ENCODE results near the gene ACBD4. TPM values are rescaled to one million over a fixed set of nuclear protein-coding genes. Genes with fewer than 3 reads are reported as not detected.

The ACBD4 gene
- total RNA-seq, 2 experiments from 2014 or later: 12.7 to 13.4 TPM

DNA sequence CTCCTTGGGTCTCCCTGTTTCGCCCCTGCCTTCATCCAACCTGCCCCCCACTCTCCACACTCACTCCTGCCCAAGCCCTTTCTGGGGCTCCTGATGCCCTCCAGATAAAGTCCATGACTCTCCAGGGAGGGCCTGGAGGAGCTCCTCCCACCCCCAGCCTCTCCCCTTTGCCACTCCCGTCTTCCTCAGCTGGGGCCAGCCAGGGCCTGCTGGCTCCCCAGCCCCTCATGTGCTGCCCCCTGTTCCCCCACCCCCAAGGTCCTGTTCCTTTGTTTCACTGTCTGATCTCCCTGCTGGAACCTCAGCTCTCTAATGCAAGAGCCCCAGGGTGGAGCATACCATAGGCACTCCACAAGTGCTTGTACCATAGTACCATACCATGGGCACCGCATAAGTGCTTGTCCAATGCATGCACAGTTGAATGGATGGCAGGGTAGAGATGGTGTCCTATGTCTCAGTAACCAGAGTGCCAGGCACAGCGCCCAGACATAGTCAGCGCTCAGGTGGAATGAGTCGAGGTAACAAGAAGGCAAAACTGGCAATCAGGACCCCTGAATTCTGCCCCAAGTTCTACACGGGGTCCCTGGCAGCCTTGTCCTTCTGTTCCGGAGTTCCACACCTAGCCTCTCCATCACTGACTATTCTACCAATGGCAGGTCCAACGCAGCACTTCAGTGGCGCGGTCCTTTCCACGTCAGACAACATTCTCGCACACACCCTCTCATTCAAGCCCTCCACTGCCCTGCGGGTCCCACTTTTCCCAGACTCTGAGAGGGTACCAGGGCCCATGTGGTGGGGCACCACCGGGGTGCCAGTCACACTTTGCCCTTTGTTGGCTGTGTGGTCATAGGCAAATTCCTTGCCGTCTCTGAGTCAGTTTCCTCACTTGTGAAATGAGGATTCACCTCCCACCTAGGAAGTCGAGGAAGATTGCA lies 4.5 kb upstream of the ACBD4 start:
- H3K27ac Mint-ChIP-seq: no peak overlapping the region
- intact Hi-C loops (cut with DNase I, micrococcal nuclease): loop anchor here in 1 of 2 experiments (5.0 to 10.0 kb wide), 2 partner anchors 209 to 356 kb away; no protein-coding TSS in a partner anchor
- H3K27me3 Mint-ChIP-seq: peaks cover 3% of the 10 kb centered on the region
- no peak for DNase-seq
- peak overlapping the region; percentile 44 for H3K4me3 Mint-ChIP-seq
- no peaks in the 10 kb centered on the region for H3K36me3 Mint-ChIP-seq (ENCODE audit: low read depth)
- ChIA-PET CTCF (interaction anchor here (0.5 to 7.0 kb wide), 7 partner anchors 12 to 289 kb away, joined by 3 to 222 read pairs (median 3); partner anchors contain the start of gene HEXIM1), POLR2A (no interaction called here)
- no peaks in the 10 kb centered on the region for H3K9me3 Mint-ChIP-seq (ENCODE audit: low read depth)
- H3K4me1 Mint-ChIP-seq: peaks cover 5% of the 10 kb centered on the region
- no peak for ATAC-seq

DNA sequence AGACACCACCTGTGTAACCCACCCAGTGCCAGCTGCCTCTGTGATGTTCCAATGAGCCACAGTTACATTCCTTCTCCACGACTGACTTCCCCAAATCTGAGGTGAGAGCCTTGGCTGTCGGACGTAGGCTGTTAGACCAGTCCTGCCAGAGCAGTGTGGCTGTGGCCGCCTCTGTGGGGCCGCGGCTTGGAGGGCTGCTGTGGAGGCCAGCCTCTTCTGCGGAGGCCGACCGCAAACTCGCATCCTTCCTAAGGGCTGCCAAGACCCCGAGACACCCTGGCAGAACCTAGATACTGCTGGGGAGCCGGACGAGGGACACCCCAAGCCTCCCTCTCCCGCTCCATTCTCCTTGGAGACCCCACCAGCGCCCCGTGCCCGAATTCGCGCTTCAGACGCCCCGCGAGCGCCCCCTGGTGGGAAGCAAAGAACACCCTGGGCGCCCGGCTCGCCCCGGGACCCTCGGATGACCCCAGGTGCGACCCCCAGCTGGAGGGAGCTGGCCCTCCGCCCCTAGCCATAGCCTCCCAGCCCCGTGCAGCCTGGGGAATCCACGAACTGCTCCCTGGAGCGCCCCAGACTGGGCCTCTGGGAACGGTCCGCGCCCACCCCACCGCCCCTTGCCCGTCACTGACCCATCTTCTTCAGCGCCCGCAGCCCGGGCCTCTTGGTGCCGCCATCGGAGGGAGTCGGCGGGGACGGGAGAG lies 3.7 kb upstream of the ACBD4 start:
- Mint-ChIP-seq H3K27ac (no peak overlapping the region), H3K4me1 (peaks cover 9% of the 10 kb centered on the region), H3K4me3 (peak overlapping the region; percentile 44), H3K36me3 (ENCODE audit: low read depth) (no peaks in the 10 kb centered on the region), H3K27me3 (peaks cover 3% of the 10 kb centered on the region), H3K9me3 (ENCODE audit: low read depth) (no peaks in the 10 kb centered on the region)
- DNase-seq (peak; percentile 74), ATAC-seq (peak; percentile 0)
- POLR2A ChIA-PET: no interaction called here
- CTCF ChIA-PET: interaction anchor here (0.6 to 7.0 kb wide), 4 partner anchors 17 to 288 kb away, joined by 3 to 222 read pairs (median 102); partner anchors contain the start of gene HEXIM1
- intact Hi-C loops (cut with DNase I, micrococcal nuclease): loop anchor here (1.0 to 10.0 kb wide), 10 partner anchors 35 to 629 kb away; partner anchors contain the start of genes C1QL1 (in 1 of the 2), DCAKD (in 1 of the 2) and GPATCH8 (in 1 of the 2)

DNA sequence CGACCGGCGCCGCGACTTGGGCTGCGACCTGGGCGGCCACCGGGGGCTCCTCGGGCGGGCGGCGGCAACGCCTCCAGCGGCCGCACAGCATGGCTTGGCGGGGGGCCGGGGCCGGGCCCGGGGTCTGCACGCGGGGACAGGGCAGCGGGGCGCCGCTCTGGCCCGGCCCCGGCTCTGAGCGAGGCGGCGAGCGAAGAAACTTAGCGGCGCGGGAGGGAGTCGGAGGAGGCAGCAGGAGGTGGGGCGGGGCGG lies 3.2 kb upstream of the ACBD4 start, which contains the start of gene PLCD3:
Gene PLCD3, minus strand, starts transcription at position 196 of the 252 bp plus-strand sequence. Its CDS starts 105 bp downstream, at position 91.
- CTCF ChIA-PET: interaction anchor here (1.0 to 7.0 kb wide), 3 partner anchors 16 to 65 kb away, joined by 3 to 222 read pairs (median 201); partner anchors contain the start of gene HEXIM1
- Mint-ChIP-seq H3K4me1 (peaks cover 9% of the 10 kb centered on the region), H3K27me3 (peaks cover 3% of the 10 kb centered on the region), H3K4me3 (peak within 1 kb of the TSS; percentile 75), H3K27ac (peak within 1 kb of the TSS; percentile 80), H3K36me3 (ENCODE audit: low read depth) (no peaks in the 10 kb centered on the region), H3K9me3 (ENCODE audit: low read depth) (no peaks in the 10 kb centered on the region)
- ATAC-seq (no peak), DNase-seq (no peak)
- intact Hi-C loops (cut with DNase I, micrococcal nuclease): loop anchor here (1.0 to 10.0 kb wide), 10 partner anchors 35 to 629 kb away; partner anchors contain the start of genes C1QL1 (in 1 of the 2), DCAKD (in 1 of the 2) and GPATCH8 (in 1 of the 2)
- POLR2A ChIA-PET: no interaction called here

DNA sequence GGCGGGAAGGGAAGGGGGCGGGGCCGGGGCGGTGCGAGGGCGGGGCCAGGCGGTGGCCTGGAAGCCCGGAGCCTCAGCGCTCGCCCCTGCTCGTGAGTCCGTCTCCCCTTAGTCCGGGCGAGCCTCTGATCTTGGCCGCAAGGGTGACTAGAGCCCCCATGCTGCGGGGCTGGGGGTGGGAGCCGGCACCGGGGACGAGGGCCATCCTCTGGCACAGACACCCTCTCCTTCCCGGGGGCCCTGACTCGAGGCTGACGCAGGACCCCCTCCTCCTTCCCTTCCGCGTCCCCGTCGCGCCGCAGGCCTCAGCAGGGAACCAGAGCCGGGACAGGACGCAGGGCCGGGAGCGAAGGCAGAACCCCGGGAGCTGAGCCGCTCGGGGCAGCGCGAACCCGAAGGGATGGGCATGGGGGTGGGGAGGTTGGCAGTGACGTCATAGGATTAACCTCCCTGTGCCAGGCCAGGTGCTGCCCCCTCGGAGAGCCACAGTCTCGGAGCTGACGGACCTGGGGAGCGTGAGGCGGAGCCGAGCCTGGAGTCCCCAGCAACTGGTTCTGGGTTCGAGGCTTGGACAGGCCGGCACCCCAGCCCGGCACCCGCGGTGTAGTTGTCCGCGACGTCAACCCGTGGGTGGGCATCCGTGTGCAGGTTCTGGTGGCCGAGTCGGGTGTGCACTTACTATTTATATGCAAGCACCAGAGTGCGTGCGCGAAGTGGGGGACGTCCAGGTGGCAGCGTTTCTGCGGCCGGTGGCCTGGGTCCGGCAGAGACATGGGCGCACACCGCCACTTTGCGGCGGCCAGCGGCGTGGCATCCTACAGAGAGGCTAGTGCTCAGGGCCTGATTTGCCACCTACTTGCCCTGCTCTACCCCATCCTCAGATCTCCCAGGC lies 2.7 kb upstream of the ACBD4 start:
- ATAC-seq: peak; percentile 42
- intact Hi-C loops (cut with DNase I, micrococcal nuclease): loop anchor here (1.0 to 10.0 kb wide), 10 partner anchors 36 to 630 kb away; partner anchors contain the start of genes C1QL1 (in 1 of the 2), DCAKD (in 1 of the 2) and GPATCH8 (in 1 of the 2)
- POLR2A ChIA-PET: no interaction called here
- DNase-seq: peak; percentile 86
- no peaks in the 10 kb centered on the region for H3K9me3 Mint-ChIP-seq (ENCODE audit: low read depth)
- H3K36me3 Mint-ChIP-seq (ENCODE audit: low read depth): no peaks in the 10 kb centered on the region
- H3K27ac Mint-ChIP-seq: peak overlapping the region; percentile 80
- peak overlapping the region; percentile 75 for H3K4me3 Mint-ChIP-seq
- CTCF ChIA-PET: interaction anchor here (0.7 to 7.0 kb wide), 6 partner anchors 16 to 65 kb away, joined by 3 to 222 read pairs (median 3); partner anchors contain the start of gene HEXIM1
- peaks cover 9% of the 10 kb centered on the region for H3K4me1 Mint-ChIP-seq
- H3K27me3 Mint-ChIP-seq: peaks cover 3% of the 10 kb centered on the region

DNA sequence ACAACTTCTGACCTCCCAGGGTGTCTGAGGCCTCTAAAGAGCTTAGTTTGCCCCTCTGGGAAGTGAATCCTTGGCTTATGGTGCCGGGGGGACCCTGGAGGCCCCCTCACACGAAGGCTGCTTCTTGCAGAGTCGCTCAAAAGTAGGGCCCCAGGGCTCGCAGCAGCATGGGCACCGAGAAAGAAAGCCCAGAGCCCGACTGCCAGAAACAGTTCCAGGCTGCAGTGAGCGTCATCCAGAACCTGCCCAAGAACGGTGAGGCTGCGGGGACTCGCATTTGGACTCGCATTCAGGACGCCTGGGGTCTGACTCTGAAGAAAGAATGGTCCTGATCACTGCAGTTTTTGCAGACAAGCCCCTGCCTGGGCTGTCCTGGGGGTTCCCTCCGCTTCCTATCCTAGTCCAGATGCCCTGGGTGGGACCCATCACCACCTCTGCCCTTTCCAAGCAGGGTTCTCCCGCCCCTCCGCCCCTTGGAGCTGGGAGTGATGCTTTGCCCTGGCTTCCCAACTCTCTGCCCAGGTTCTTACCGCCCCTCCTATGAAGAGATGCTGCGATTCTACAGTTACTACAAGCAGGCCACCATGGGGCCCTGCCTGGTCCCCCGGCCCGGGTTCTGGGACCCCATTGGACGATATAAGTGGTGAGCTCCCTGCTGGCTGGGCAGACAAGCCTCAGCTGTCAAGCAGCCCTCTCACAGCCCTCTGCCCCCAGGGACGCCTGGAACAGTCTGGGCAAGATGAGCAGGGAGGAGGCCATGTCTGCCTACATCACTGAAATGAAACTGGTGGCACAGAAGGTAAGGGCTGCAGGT lies 698 bp downstream of the ACBD4 start:
- intact Hi-C loops (cut with DNase I, micrococcal nuclease): loop anchor here (1.0 to 10.0 kb wide), 11 partner anchors 12 to 361 kb away; partner anchors contain the start of genes HEXIM1 (in 2 of the 2), HEXIM2 (in 2 of the 2), EFTUD2 (in 1 of the 2) and KIF18B (in 1 of the 2)
- ChIA-PET POLR2A (interaction anchor here (0.6 to 2.8 kb wide), 7 partner anchors 8 to 176 kb away, joined by 3 to 65 read pairs (median 6); partner anchors contain the start of gene HEXIM1), CTCF (interaction anchor here (0.5 to 7.0 kb wide), 63 partner anchors 9 to 358 kb away, joined by 3 to 222 read pairs (median 4); partner anchors contain the start of genes DCAKD, FMNL1, HEXIM1 and HEXIM2)
- no peak for ATAC-seq
- Mint-ChIP-seq H3K4me3 (peak overlapping the region; percentile 82), H3K36me3 (ENCODE audit: low read depth) (no peaks in the 10 kb centered on the region), H3K4me1 (peaks cover 9% of the 10 kb centered on the region), H3K27me3 (no peaks in the 10 kb centered on the region), H3K9me3 (ENCODE audit: low read depth) (no peaks in the 10 kb centered on the region), H3K27ac (peak overlapping the region; percentile 87)
- DNase-seq: peak; percentile 33

DNA sequence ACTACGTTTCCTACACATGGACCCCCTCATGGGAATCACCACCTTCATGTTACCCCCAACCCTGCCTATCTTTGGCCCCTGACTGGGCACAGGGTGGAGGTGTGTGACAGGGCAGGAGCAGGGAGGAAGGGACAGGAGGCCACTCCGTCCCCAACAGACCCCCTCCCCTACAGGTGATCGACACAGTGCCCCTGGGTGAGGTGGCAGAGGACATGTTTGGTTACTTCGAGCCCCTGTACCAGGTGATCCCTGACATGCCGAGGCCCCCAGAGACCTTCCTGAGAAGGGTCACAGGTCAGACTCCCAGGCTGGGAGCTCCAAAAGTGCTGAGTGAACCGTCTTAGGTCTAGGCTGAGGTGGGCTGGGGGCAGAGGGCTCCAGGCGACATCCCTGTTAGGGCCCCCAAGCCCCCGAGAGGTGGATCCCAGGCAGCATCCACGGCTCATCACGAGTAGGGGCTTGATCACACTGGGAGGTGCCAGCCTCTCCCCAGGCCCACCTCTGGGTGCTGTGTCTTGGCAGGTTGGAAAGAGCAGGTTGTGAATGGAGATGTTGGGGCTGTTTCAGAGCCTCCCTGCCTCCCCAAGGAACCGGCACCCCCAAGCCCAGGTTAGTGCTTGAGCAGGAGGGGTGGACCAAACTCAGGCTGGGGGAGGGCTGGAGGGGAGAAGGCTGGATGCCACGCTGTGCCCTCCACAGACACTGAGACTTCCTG lies 1.5 kb downstream of the ACBD4 start:
- Mint-ChIP-seq H3K27ac (no peak overlapping the region), H3K36me3 (ENCODE audit: low read depth) (no peaks in the 10 kb centered on the region), H3K4me3 (peak overlapping the region; percentile 82), H3K9me3 (ENCODE audit: low read depth) (no peaks in the 10 kb centered on the region), H3K4me1 (peaks cover 9% of the 10 kb centered on the region), H3K27me3 (no peaks in the 10 kb centered on the region)
- ATAC-seq (no peak), DNase-seq (no peak)
- ChIA-PET CTCF (interaction anchor here (0.6 to 7.0 kb wide), 3 partner anchors 10 to 60 kb away, joined by 3 to 222 read pairs (median 201); partner anchors contain the start of gene HEXIM1), POLR2A (interaction anchor here (2.8 kb wide), 1 partner anchor 13 kb away, joined by 65 read pairs; the partner anchor contains the start of gene HEXIM1)
- intact Hi-C loops (cut with DNase I, micrococcal nuclease): loop anchor here in 1 of 2 experiments (10.0 kb wide), 1 partner anchor 362 kb away; no protein-coding TSS in a partner anchor

DNA sequence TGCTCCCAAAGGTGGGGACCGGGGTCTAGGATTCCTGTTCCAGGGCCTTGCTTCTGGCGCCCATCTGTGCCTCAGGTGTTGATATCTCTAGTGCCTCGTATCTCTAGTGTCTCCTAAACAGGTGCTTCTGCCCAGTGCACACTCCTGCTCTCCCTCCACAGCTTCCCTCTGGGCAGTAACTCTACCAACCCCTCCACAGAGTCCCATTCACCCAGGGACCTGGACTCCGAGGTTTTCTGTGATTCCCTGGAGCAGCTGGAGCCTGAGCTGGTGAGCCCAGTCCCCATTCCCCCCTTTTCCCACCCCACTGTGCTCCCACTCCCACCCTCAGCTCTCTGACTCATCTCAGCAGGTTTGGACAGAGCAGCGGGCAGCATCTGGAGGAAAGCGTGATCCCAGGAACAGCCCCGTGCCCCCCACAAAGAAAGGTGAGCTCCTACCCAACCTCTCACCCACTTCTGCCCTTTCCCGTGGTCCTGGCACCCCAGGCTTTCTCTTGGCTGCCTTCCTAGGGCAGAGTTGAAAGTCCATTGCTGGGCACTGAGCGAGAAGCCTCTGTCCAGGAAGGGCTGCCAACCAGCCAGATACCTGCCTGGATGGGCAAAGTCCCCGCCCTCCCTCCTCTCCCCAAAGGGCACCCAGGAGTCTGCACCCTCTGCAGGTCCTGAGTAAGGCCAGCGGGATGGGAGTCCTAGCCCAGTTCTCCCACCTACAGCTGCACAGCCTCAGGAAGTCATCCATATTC lies 2.2 kb downstream of the ACBD4 start:
- POLR2A ChIA-PET: interaction anchor here (2.8 kb wide), 1 partner anchor 12 kb away, joined by 65 read pairs; the partner anchor contains the start of gene HEXIM1
- Mint-ChIP-seq H3K9me3 (ENCODE audit: low read depth) (no peaks in the 10 kb centered on the region), H3K36me3 (ENCODE audit: low read depth) (no peaks in the 10 kb centered on the region), H3K27ac (no peak overlapping the region), H3K4me1 (peaks cover 9% of the 10 kb centered on the region), H3K4me3 (no peak overlapping the region), H3K27me3 (no peaks in the 10 kb centered on the region)
- DNase-seq: no peak
- intact Hi-C loops (cut with DNase I, micrococcal nuclease): loop anchor here in 1 of 2 experiments (10.0 kb wide), 1 partner anchor 363 kb away; no protein-coding TSS in a partner anchor
- no peak for ATAC-seq
- CTCF ChIA-PET: interaction anchor here (1.3 to 7.0 kb wide), 3 partner anchors 11 to 60 kb away, joined by 4 to 222 read pairs (median 201); partner anchors contain the start of gene HEXIM1

DNA sequence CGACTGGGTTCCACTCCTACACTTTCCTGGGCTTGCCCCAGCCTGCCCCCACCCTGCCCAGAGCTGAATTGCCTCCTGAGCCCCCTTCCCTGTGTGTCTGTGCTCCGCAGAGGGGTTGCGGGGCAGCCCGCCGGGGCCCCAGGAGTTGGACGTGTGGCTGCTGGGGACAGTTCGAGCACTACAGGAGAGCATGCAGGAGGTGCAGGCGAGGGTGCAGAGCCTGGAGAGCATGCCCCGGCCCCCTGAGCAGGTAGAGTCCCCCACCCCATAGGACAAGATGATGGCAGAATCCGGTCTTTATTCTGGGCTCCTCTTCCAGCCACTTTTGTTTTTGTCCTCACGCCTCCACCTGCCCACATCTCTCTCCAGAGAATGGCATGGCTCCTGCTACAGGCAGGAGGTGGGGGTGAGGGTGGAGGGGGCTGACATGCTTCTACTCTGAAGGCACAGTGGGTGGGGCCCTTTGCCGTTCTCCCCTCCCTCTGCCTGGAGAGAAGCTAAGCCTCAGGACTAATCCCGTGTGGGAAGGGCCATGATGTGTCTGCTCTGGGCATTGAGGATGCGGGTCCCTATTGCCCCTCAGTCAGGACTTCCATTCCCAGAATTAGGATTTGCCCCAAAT lies 3.5 kb downstream of the ACBD4 start:
- H3K9me3 Mint-ChIP-seq (ENCODE audit: low read depth): no peaks in the 10 kb centered on the region
- POLR2A ChIA-PET: interaction anchor here (1.4 kb wide), 1 partner anchor 10 kb away, joined by 12 read pairs; the partner anchor contains the start of gene HEXIM1

More for the DNA sequence above, 3.5 kb downstream of the ACBD4 start:
- peaks cover 11% of the 10 kb centered on the region for H3K4me1 Mint-ChIP-seq
- no peaks in the 10 kb centered on the region for H3K27me3 Mint-ChIP-seq
- no peak overlapping the region for H3K27ac Mint-ChIP-seq
- intact Hi-C loops (cut with DNase I, micrococcal nuclease): loop anchor here in 1 of 2 experiments (10.0 kb wide), 1 partner anchor 364 kb away; no protein-coding TSS in a partner anchor
- ATAC-seq (no peak), DNase-seq (no peak)
- CTCF ChIA-PET: interaction anchor here (0.6 to 1.4 kb wide), 7 partner anchors 10 to 177 kb away, joined by 3 to 8 read pairs (median 4); partner anchors contain the start of gene HEXIM1
- H3K36me3 Mint-ChIP-seq (ENCODE audit: low read depth): no peaks in the 10 kb centered on the region
- H3K4me3 Mint-ChIP-seq: no peak overlapping the region
